Stomach (tissue), 9 donors: ENCODE results near the gene XPC. TPM values are rescaled to one million over a fixed set of nuclear protein-coding genes. Genes with fewer than 3 reads are reported as not detected.

Source experiments
- DNase-seq, 2 donors: peaks; one replicate each; pipeline versions ENCODE4 v3.0.0 to v3.0.0-alpha.2; 2013 to 2019
- H3K27ac ChIP-seq, 5 donors: fragments of 200-600 bp in 4 of 5; sonication (generic) in 4 of 5; one replicate each; pipeline ENCODE4 v1.5.1; 2013 to 2019; ENCODE audit warnings: mild to moderate bottlenecking in 1 of 5, moderate library complexity in 1 of 5
- H3K27me3 ChIP-seq, 3 donors: fragments of 200-600 bp; sonication (generic); one replicate each; pipeline ENCODE4 v1.5.1; 2017 to 2019; ENCODE audit warnings: mixed run types in 1 of 3
- H3K36me3 ChIP-seq, 4 donors: fragments of 200-600 bp; sonication (generic); 1 replicate in 3 of 4; 2 replicates in 1 of 4; pipeline ENCODE4 v1.5.1; 2016 to 2019
- H3K4me1 ChIP-seq, 4 donors: fragments of 200-600 bp; sonication (generic); one replicate each; pipeline ENCODE4 v1.5.1; 2016 to 2019
- H3K4me3 ChIP-seq, 4 donors: fragments of 200-600 bp; sonication (generic) in 3 of 4; one replicate each; pipeline ENCODE4 v1.5.1; 2016 to 2019; ENCODE audit warnings: mild to moderate bottlenecking in 1 of 4
- H3K9me3 ChIP-seq, 4 donors: fragments of 200-600 bp; sonication (generic); one replicate each; pipeline ENCODE4 v1.5.1; 2016 to 2019
- EP300 ChIP-seq: sonication (generic); formaldehyde crosslinking; IDR thresholded peaks from one replicate; pipeline ENCODE4 v1.6.1; 2017; ENCODE audit warnings: antibody characterized with exemption
- POLR2A ChIP-seq, 4 donors: fragments of 450-650 bp; IDR thresholded peaks; one replicate each; pipeline ENCODE4 v1.6.1; 2016; ENCODE audit warnings: antibody characterized with exemption in 4 of 4, control low read depth in 2 of 4, mild to moderate bottlenecking in 1 of 4, moderate library complexity in 1 of 4
- POLR2AphosphoS5 ChIP-seq, 3 donors: sonication (generic); formaldehyde crosslinking; IDR thresholded peaks; one replicate each; pipeline ENCODE4 v1.6.1; 2016; ENCODE audit warnings: antibody characterized with exemption in 3 of 3
- WGBS, 5 donors: extraction: QIAGEN DNeasy Blood & Tissue Kit in 3 of 5; methylation state at CpG; one replicate each; pipeline versions ENCODE4 v1.1.5 to v1.1.7; 2013 to 2018; 5-methylcytosine and 5-hydroxymethylcytosine counted together
- intact Hi-C: fragments of 100-400 bp; cut with DNase I; formaldehyde crosslinking; loops from one replicate; pipeline ENCODE4 v1.15.1; 2023; ENCODE audit warnings: low total_unique reads
- polyA plus RNA-seq, 3 donors: library from polyadenylated mRNA; stranded (reverse); fragments of 200-250 nt; gene quantifications; one replicate each; pipeline ENCODE4 v1.2.3, GENCODE V29; 2013
- total RNA-seq, 5 donors: library from RNA; depleted of rRNA; stranded (reverse); fragments of >200 nt; gene quantifications; one replicate each; pipeline versions ENCODE4 v1.1.0 to v1.2.3, GENCODE V29; 2014 to 2016
- TF ChIP-seq, protein P1 (sequence below), 7 experiments: fragments of 450-650 bp in 4 of 7; fragments of 200-600 bp in 3 of 7; sonication (generic) in 3 of 7; IDR thresholded peaks; one replicate each; pipeline ENCODE4 v1.5.1; 2016 to 2019; ENCODE audit warnings: antibody characterized with exemption in 7 of 7, control low read depth in 2 of 7, mild to moderate bottlenecking in 1 of 7
- donor health status: healthy with polysubstance abuse.
- donor health status: Bipolar disorder and iron deficiency.
- donor health status: healthy.

Gene XPC
- total and polyA plus RNA-seq, 8 donors, result 8.8 to 51.0 (median 36.2) TPM

DNA sequence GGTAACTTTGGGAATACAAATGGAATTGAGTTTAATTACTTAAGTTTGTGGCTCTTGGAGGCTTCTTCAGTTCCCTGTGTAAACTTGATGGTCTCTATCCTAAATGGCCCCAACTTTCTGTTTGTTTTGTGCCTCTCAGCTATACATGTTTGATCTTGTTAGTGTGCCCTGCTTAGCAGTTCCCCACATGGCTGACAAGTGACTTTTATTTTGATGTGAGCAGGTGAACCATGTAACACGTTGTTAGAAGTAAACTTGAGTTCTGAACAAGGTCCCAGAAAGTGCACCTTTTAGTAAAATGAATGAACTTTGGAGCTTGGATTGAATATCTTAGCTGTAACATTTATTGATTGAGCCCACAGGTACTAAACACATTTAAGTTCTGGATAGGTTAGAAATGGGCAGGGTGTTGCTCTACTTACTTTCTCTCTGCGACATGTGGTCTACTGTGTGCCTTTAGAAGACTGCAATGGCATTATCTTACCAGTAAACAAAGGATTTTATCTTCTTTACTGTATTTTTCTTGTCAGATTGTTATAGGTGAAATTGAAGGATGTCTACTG is 4.7 kb upstream of the XPC start:
- intact Hi-C loops, result no loop called here
- no peaks in the 10 kb centered on the region for H3K9me3 ChIP-seq
- no peak for DNase-seq
- peaks cover 10 to 68% (median 66%) of the 10 kb centered on the region in 4 donors for H3K36me3 ChIP-seq
- TF ChIP-seq POLR2A (IDR thresholded peaks at IDR 0.05) (no peak), POLR2AphosphoS5 (IDR thresholded peaks at IDR 0.05) (no peak), EP300 (no peak)
- TF ChIP-seq, protein P1, sequence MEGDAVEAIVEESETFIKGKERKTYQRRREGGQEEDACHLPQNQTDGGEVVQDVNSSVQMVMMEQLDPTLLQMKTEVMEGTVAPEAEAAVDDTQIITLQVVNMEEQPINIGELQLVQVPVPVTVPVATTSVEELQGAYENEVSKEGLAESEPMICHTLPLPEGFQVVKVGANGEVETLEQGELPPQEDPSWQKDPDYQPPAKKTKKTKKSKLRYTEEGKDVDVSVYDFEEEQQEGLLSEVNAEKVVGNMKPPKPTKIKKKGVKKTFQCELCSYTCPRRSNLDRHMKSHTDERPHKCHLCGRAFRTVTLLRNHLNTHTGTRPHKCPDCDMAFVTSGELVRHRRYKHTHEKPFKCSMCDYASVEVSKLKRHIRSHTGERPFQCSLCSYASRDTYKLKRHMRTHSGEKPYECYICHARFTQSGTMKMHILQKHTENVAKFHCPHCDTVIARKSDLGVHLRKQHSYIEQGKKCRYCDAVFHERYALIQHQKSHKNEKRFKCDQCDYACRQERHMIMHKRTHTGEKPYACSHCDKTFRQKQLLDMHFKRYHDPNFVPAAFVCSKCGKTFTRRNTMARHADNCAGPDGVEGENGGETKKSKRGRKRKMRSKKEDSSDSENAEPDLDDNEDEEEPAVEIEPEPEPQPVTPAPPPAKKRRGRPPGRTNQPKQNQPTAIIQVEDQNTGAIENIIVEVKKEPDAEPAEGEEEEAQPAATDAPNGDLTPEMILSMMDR (IDR thresholded peaks at IDR 0.05), result no peak
- H3K4me1 ChIP-seq, result peaks cover 7 to 34% (median 17%) of the 10 kb centered on the region in 4 donors
- 52 to 60% (median 52%) methylated on average over 2 of the region's 2 CpGs for WGBS, 5 donors
- H3K27me3 ChIP-seq, result no peaks in the 10 kb centered on the region
- no peak overlapping the region for H3K27ac ChIP-seq
- no peak overlapping the region for H3K4me3 ChIP-seq

DNA sequence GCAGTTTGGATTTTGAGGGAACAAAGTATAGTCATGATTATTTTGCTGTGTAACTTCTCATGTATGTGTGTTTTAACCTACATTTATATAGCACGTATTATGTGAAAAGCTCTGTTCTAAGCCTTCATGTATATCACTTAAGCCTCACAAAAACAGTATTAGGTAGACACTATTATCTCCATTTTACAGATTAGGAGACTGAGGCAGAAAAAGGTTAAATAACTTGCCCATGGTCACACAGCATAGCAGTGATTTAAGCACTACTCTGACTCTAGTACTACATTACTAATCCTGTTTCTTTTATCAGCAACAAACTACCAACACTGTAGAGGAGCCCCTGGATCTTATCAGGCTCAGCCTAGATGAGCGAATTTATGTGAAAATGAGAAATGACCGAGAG is 2.9 kb upstream of the XPC start:
- 94 to 98% (median 95%) methylated on average over 3 of the region's 3 CpGs for WGBS, 5 donors
- H3K27me3 ChIP-seq, result no peaks in the 10 kb centered on the region
- DNase-seq, result no peak
- intact Hi-C loops, result no loop called here
- no peak overlapping the region for H3K27ac ChIP-seq
- H3K4me3 ChIP-seq, result no peak overlapping the region
- no peaks in the 10 kb centered on the region for H3K9me3 ChIP-seq
- TF ChIP-seq EP300 (no peak), POLR2AphosphoS5 (IDR thresholded peaks at IDR 0.05) (no peak), POLR2A (IDR thresholded peaks at IDR 0.05) (no peak)
- TF ChIP-seq, protein P1 (IDR thresholded peaks at IDR 0.05), result no peak
- peaks cover 8 to 50% (median 49%) of the 10 kb centered on the region in 4 donors for H3K36me3 ChIP-seq
- peaks cover 18 to 50% (median 33%) of the 10 kb centered on the region in 4 donors for H3K4me1 ChIP-seq

DNA sequence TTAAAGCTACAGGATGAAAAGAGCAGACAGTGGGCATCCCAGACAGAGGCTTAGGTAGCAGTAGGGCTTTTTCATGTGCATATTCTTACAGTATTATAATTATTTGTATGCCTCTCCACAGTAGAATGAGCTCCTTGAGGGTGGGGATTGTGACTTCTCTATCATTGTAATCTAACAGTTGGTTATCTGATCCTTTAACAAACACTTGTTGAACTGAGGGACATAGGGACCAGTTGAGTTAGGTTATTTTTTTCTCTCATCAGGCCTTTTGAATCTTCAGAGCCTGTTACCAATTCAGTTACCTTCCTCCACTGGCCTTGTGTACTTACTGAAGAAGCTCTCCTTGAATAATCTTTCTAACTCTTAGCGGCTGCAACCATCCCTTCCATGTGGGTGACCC is 1.4 kb upstream of the XPC start:
- H3K4me1 ChIP-seq, result peaks cover 18 to 65% (median 46%) of the 10 kb centered on the region in 4 donors
- intact Hi-C loops, result loop anchor here (10.0 kb wide), 1 partner anchor 55 kb away; the partner anchor contains the start of genes CHCHD4 and TMEM43
- H3K36me3 ChIP-seq, result peaks cover 0 to 35% (median 34%) of the 10 kb centered on the region in 4 donors
- no peaks in the 10 kb centered on the region for H3K27me3 ChIP-seq
- H3K4me3 ChIP-seq, result no peak overlapping the region
- no peak overlapping the region for H3K27ac ChIP-seq
- no peaks in the 10 kb centered on the region for H3K9me3 ChIP-seq
- no peak for DNase-seq
- WGBS, 5 donors, result 93 to 100% (median 96%) methylated on average over 1 of the region's 1 CpG
- TF ChIP-seq POLR2AphosphoS5 (IDR thresholded peaks at IDR 0.05) (no peak), POLR2A (IDR thresholded peaks at IDR 0.05) (no peak)
- TF ChIP-seq, protein P1 (IDR thresholded peaks at IDR 0.05), result no peak

DNA sequence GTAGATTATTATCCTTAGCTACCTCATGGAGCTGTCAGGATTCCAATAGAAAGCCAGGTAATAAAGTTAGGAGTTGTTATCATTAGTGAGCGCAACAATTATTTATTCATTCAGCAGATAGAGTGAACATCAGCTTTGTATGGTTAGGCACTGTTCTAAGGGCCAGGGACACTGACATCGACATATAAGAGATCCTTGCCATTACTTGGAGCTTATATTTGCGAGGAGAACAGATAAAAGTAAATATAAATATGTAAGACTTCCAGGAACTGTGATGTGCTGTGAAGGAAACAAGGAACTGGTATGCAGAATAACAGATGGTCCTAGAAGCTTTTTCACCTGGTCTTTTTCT is 689 bp upstream of the XPC start:
- Histone ChIP-seq H3K36me3 (peaks cover 0 to 29% (median 28%) of the 10 kb centered on the region in 4 donors), H3K27me3 (no peaks in the 10 kb centered on the region), H3K9me3 (no peaks in the 10 kb centered on the region), H3K4me1 (peaks cover 18 to 72% (median 49%) of the 10 kb centered on the region in 4 donors), H3K4me3 (peak overlapping the region; percentile 59 to 80 (median 70)), H3K27ac (peak overlapping the region in 4 of 5 donors; percentile 88 to 98 (median 94))
- intact Hi-C loops, result loop anchor here (10.0 kb wide), 1 partner anchor 54 kb away; the partner anchor contains the start of genes CHCHD4 and TMEM43
- 0 to 4% (median 2%) methylated on average over 3 of the region's 3 CpGs for WGBS, 5 donors
- TF ChIP-seq POLR2AphosphoS5 (IDR thresholded peaks at IDR 0.05), result no peak
- TF ChIP-seq EP300, result no peak
- TF ChIP-seq, protein P1 (IDR thresholded peaks at IDR 0.05), result no peak
- TF ChIP-seq POLR2A (IDR thresholded peaks at IDR 0.05), result no peak
- DNase-seq, result no peak
